ENCODE measurements around the gene CEBPZ.
A peak's percentile ranks its signal among the peaks of the same experiment; 100 is the strongest.
"Not testable (repeated sequence)": the region's sequence is repeated elsewhere in the genome, so short reads cannot be mapped to it uniquely, and the experiment has no call there.

Gene CEBPZ, protein sequence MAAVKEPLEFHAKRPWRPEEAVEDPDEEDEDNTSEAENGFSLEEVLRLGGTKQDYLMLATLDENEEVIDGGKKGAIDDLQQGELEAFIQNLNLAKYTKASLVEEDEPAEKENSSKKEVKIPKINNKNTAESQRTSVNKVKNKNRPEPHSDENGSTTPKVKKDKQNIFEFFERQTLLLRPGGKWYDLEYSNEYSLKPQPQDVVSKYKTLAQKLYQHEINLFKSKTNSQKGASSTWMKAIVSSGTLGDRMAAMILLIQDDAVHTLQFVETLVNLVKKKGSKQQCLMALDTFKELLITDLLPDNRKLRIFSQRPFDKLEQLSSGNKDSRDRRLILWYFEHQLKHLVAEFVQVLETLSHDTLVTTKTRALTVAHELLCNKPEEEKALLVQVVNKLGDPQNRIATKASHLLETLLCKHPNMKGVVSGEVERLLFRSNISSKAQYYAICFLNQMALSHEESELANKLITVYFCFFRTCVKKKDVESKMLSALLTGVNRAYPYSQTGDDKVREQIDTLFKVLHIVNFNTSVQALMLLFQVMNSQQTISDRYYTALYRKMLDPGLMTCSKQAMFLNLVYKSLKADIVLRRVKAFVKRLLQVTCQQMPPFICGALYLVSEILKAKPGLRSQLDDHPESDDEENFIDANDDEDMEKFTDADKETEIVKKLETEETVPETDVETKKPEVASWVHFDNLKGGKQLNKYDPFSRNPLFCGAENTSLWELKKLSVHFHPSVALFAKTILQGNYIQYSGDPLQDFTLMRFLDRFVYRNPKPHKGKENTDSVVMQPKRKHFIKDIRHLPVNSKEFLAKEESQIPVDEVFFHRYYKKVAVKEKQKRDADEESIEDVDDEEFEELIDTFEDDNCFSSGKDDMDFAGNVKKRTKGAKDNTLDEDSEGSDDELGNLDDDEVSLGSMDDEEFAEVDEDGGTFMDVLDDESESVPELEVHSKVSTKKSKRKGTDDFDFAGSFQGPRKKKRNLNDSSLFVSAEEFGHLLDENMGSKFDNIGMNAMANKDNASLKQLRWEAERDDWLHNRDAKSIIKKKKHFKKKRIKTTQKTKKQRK

GRCh38 chr2:37231241-37232130 lies at the start of gene CEBPZ, which contains the start of gene NDUFAF7:
CEBPZ (minus strand) TSS chr2:37231596; CDS start chr2:37231567, 29 bp downstream.
NDUFAF7 (plus strand) TSS chr2:37231658; CDS start chr2:37231706, 48 bp downstream.
- peak; percentile 73 for DNase-seq

- DNase-seq, result no peak
Measured at GRCh38 chr2:37276291-37276690, 44.9 kb upstream of the CEBPZ start.

DNA sequence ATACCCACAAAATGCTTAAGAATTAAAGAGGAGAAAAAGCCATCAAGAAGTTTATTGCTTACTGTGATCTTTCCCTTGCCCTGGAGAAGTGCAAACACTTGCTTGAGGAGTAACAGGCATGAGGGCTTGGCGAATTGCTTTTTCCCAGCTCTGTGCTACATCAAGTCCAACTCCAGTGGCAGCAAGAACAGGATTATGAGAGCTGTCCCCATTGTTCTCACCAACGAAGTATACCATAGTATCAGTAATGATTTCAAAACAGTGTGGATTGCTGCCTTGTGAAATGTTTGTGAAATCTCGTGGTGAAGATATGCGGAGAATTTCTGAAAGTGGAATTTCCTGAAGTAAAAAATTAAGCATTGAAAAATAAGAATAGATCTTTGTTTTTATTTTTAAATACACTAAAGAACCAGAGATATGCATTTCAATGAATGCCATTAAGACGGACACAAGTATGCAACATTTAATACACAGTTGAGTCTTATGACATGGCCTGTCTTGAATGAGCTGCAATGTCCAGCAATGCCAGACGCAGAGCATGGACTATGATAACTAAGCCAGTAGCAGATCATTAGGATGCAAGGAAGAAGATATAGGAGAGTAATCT lies 43.1 kb upstream of the CEBPZ start:
- DNase-seq, result no peak

DNA sequence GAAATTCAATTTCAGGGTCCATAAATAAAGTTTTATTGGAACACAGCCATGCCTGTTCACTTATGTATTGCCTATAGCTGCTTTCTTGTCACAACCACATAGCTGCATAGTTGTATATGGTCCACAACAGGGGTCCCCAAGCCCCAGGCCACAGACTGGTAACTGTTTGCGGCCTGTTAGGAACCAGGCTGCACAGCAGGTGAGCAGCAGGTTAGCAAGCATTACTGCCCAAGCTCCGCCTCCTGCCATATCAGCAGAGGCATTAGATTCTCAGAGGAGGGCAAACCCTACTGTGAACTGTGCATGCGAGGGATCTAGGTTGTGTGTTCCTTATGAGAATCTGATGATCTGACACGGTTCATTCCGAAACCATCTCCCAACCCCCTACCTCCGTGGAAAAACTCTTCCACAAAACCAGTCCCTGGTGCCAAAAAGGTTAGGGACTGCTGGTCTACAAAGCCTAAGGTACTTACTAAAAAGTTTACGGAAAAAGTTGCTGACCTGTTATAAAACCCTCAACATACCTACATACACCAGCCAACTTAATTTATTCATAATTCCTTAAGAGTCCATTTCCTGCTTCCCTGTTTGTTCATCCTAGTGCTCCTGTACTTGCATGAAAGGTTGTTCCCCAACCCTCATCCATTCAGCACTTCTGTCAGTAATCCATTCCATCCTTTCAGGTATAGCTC lies 40.1 kb upstream of the CEBPZ start:
- DNase-seq, result no peak

- no peak for DNase-seq
Measured at GRCh38 chr2:37268111-37268510, 36.7 kb upstream of the CEBPZ start.

DNA sequence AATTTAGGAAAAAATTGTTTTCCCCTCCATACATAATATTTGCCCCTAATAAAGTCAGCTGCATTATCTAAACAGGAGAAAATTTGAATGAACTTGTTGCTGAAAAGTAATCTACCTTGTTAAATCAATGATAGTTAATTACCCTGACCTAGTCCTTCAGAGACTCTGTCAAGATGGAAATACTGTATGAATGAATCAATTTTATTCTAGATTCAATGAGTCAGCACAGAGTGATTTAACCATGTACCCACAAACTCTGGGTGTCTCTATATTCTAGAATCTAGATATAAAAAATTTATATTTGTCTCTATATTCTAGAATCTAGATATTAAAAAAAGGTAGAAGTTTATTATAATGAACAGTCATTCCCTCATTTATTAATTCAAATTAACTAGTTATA lies 36.3 kb upstream of the CEBPZ start:
- DNase-seq, result no peak

- no peak for DNase-seq
Measured at GRCh38 chr2:37263839-37264238, 32.4 kb upstream of the CEBPZ start.

DNA sequence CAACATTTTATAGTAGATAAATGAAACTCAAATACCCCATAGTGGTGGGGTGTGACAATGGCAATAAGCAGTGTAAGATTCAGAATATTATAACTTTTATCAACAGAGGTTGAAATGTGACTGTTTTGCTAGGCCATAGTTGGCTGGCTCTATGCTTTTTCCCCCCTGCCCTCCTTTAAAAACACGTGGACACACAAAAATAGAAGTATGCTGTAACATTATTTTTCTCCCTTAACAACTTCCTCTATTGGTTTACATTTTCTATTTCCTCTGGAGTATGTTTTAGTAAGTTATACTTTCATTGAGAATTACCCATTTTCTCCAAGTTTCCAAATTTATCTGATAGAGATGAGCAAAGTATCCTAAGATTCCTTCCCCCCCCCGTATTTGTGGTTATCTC lies 31.1 kb upstream of the CEBPZ start:
- no peak for DNase-seq

- DNase-seq, result no peak
Measured at GRCh38 chr2:37250869-37251740, 19.7 kb upstream of the CEBPZ start.

- DNase-seq, result no peak
Measured at GRCh38 chr2:37246205-37246604, 14.8 kb upstream of the CEBPZ start.

DNA sequence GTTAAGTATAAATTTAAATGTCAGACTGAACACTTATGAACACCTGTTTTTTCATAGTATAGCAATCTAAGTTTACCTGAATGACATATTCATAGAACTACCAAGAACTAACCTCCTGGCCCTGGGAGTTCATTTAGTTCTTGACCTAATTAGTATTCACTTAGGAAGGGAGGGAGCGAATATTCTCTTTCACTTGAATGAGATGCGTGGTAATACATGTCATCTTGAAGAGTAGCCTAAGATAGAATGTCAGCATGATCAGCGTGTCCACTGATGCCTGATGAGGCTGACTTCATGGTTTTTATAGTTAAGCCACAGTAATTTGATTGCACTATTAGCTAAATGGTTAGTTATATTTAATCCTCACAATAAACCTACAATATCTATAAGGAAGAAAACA lies 13.4 kb upstream of the CEBPZ start:
- no peak for DNase-seq

DNA sequence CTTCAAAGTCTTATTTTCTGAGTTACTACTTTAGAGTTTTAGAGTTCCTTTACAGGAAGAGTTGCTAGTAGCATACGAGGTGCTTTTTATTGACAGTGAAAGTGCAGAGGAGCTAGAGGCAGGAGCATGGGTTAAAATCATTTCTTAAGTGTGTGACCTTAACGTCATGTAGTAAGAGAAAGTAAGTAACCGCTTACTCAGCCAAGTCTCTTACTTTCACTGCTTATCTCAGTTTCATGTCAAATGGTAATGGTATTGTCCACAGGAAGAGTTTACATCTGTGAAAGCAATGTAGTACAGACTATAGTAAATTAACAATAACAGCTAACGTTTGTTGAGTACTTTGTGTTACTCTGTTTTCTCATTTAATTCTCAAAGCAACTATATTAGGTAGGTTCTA lies 12.6 kb upstream of the CEBPZ start:
- DNase-seq, result no peak

DNA sequence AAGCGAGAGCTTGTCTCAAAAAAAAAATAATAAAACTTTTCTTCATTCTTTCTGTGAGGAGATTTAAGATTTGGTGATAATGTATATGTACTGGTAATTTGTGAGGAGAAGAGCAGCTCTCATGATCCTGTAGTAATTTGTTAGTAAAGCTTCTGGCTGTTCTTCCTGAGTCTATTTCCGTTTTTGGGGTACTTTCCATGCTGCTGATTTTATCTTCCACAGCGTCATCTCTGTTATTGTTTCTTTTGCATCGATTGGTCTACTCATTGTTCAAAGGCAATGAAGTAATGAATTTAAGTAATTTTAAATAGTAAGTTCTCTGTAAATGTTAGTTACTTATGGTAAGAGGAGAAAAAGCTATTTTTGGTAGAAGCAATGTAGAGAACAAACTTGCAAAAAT lies 12.0 kb upstream of the CEBPZ start:
- DNase-seq, result no peak

GRCh38 chr2:37232131-37232933 lies 936 bp upstream of the CEBPZ start:
- DNase-seq, result no peak

DNA sequence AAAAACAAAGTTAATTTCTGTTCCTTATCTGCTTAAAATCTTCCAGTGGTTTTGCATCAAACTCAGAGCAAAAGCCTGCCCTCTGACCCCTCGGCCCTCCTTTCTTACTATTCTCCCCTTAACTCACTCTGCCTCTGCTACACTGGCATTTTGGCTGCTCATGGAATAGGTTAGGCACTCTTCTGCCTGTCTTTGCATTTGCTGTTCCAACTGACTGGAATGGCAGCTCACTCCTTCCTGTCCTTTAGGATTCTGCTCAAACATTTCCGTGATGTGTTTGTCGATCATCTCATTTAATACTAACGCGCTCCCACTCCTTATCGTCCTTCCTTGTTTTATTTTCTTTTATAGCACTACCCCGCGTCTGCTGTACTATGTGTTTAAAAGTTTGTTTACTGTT lies 815 bp downstream of the CEBPZ start:
- no peak for DNase-seq

DNA sequence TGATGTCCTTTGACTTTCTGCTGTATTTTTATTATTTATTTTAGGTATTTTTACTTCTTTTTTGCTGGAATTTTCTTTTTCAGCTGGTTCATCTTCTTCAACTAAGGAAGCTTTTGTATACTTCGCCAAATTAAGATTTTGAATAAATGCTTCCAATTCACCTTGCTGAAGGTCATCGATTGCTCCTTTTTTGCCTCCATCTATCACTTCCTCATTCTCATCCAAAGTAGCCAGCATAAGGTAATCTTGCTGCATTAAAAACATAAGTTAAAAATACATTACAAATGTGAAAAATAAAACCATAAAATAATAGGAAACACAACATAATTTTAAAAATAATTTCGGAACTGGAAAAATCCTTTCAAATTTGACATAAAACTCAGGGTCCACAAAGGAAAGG lies 2.6 kb downstream of the CEBPZ start:
- DNase-seq, result no peak

GRCh38 chr2:37226863-37227262 lies 4.5 kb downstream of the CEBPZ start:
- no peak for DNase-seq

DNA sequence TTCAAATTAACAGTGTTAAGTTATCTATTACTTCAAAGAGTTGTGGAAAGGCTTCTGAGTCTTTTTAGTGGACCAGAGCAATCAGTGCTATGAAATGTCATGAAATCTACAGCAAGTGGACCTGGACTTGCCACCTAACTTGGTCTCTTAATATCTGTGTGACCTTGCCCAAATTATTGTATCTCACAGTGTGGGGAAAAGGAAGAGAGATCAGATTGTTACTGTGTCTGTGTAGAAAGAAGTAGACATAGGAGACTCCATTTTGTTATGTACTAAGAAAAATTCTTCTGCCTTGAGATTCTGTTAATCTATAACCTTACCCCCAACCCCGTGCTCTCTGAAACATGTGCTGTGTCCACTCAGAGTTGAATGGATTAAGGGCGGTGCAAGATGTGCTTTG lies 6.3 kb downstream of the CEBPZ start:
- DNase-seq, result not testable (repeated sequence)

DNA sequence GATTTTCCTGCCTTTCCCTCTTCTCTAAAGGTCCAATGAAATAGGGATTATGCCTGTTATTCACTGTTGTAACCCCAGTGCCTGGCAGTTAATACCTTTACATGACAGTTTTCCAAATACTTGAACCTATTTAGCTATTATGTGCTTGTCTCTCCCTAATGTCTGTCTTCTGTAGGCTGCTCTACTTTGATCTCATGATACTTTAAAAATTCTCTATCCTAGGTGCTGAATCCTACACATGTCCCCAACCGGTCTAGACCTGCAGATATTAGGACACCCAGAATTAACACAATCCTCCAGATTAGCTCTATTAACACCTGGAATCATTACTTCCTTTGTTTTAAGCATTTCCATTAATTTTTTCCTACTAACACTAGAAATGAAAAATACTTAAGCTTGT lies 7.3 kb downstream of the CEBPZ start:
- DNase-seq, result no peak

DNA sequence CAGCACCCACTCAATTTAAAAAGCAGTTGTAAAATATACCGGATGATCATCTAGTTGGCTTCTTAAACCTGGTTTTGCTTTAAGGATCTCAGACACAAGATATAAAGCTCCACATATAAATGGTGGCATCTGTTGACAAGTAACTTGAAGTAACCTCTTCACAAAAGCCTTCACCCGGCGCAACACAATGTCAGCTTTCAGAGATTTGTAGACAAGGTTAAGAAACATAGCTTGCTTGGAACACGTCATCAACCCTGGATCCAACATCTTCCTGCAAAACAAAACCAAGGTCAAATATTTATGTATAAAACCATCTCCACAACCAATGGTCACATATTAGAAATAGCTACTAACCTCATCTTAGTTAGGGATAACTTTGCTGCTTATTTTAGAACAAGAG lies 8.3 kb downstream of the CEBPZ start:
- DNase-seq, result no peak

Data from NCI-H524 treated with DMSO at 0.1 percent for 48 hours (cell line).